HepG2 (cell line): Measurements from ENCODE around the gene CMIP.

Experiments used
- JUND ChIP-seq: sonication (generic); formaldehyde crosslinking; IDR thresholded peaks from 2 replicates; pipeline ENCODE4 v1.8.0; 2022; ENCODE audit warnings: mild to moderate bottlenecking, missing genetic modification reagents
- RNF2 ChIP-seq: fragments of 450-650 bp; conservative IDR thresholded peaks from 2 replicates; pipeline ENCODE4 v1.6.1; 2016; ENCODE audit warnings: low read depth
- ZBTB26 ChIP-seq: IDR thresholded peaks from 2 replicates; pipeline ENCODE4 v1.6.1; 2016; ENCODE audit warnings: missing compliant biosample characterization, missing genetic modification reagents, borderline replicate concordance

GRCh38 chr16:81457326-81458133 lies 12.9 kb downstream of the CMIP start:
- TF ChIP-seq RNF2 (no peak), JUND (peak; percentile 84; the same call in 1 of the 2 replicates), ZBTB26 (CRISPR knock-in tag) (no peak)
